HT-29 (cell line): ENCODE measurements around the gene RAD23A. TPM values are rescaled to one million over a fixed set of nuclear protein-coding genes. Genes with fewer than 3 reads are reported as not detected.

Experiments
- DNase-seq: peaks from one replicate; pipeline ENCODE4 v3.0.0-alpha.2; 2015; ENCODE audit warnings: low spot score
- total RNA-seq: library from RNA; depleted of rRNA; stranded (reverse); fragments of >200 nt; shearing (Covaris generic); gene quantifications from 2 replicates; pipeline ENCODE4 v1.2.3, GENCODE V29; 2014

Gene RAD23A
- total RNA-seq, 1 experiment from 2014 or later: 217 TPM

DNA sequence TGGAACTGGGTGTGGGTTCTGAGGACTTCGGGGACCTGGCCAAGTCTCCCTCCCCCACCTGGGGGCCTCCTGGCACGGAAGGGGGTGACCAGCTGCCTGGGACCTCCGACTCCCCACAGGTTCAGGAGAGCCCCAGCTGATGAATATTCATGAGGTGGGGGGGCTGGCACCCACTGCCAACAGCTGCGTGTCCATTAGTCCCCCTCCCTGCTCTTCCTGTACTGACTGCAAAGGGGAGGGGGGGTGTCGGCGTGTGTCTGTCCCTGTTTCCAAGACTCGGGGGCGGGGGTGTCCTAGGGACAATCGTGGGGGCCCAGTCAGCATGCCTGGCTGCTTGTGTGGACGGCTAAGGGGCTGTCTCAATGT lies 39.0 kb downstream of the RAD23A start:
- DNase-seq: no peak

DNA sequence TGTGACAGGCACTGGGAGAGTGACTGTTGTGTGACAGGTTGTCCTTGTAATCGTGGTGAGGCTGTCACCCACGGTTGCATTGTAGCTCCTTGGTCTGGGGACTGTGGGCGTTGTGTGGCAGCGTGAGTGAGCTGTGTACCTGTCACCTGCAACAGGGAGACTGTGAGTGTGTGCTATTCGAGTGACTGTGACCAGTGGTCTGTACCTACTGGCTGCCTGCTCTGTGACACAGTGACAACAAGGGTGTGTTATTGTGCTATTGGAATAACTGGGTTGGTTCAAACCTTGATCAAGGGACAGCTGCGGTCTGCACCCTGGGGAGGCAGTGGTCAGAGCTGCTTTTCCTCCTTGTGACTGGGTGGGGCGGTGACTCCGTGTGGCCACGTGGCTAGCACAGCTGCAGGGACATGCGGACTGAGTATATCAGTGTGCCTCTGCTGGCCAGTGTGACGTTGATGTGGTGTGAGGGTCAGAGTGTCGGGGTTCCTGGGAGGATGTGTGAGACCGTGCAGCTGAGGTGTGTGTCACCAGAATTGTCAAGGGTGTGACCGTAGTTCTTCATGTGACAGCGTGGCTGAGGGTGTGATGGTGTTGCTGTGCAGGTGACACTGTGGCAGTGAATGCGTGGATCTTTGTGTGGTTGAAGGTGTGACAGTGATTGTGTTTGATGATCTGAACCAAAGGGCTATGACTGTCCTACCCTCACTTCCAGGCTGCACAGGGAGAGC lies 39.6 kb downstream of the RAD23A start:
- peak; percentile 80 for DNase-seq

DNA sequence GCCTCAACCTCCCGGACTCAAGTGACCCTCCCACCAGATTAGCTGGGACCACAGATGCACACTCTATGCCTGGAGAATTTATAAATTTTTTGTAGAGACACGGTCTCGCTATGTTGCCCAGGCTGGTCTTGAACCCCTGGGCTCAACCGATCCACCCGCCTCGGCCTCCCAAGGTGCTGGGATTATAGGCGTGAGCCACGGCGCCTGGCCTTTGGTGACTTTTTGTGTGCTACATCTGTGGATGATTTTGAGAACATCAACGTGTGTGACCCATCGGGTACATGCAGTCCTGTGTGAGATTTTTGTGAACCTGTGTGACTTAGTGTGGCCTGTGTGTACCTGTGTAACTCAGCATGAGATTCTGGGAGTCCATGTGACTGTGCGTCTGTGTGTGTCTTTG lies 41.1 kb downstream of the RAD23A start:
- DNase-seq: no peak

DNA sequence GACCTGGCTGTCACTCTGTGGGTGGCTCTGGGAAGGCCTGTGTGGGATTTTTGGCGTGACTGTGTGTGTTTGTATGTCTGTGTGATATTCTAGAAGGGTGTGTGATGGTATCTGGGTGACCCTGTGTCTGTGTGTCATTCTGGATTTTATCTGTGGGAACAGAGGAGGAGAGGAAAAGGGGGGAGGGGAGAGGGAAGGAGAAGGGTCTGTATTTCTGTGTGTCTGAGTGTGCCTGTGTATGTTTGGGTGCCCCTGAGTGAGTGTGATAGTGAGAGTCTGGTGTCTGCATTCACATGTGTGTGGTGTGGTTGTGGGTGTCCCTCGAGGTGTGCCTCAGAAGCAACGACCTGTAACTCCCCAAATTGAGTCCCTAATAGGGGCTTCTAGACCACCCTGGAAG lies 41.5 kb downstream of the RAD23A start:
- no peak for DNase-seq

DNA sequence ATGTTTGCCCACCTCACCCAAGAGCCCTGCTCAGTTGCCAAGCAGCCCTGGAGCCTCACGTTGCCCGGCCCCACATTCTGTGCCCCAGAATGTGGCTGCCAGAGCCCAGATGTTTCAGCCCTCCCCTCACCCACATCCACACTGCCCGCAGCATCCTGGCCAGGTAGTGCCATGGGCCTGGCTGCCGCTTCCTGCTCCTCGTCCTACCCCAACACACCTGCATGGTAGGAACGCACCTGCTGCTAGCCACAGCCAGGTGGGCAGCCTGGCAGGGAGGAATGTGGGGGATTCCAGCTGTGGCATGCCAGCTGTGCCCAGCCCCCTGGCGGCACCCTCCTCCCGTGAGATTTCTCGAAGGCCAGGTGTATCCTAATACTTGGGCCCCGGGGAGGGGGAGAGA lies 42.1 kb downstream of the RAD23A start:
- no peak for DNase-seq

DNA sequence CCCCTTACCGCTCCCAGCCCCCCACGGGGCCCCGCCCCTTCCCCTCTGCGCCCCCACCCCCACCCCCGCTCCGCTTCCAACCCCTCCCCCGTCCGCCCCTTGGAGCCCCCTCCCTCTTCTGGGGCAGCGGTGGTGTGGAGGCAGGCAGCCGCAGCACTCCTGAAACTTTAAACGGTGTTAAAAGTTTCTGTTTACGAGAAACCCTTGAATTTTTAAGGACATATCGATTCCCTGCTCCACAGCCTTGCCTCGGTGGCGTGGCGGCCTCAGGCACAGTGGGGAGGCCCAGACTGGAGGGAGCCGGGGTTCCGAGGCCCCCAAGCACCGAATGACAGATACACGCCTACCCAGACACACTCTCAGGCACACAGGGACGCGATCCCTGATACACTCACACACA lies 44.8 kb downstream of the RAD23A start:
- DNase-seq: no peak

DNA sequence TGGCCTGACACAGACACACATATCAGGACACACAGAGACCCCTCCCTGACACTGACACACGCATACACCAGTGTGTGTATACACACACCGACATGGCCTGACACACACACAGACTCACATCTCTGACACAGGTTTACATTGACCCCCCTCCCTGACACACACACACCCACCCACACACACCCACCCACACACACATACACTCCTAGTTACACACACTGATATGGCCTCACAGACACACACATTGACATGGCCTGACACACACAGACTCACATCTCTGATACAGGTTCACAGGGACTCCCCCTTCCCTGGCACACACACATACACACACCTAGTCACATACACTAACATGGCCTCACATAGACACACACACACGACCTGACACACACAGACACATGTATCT lies 45.2 kb downstream of the RAD23A start:
- DNase-seq: no peak

DNA sequence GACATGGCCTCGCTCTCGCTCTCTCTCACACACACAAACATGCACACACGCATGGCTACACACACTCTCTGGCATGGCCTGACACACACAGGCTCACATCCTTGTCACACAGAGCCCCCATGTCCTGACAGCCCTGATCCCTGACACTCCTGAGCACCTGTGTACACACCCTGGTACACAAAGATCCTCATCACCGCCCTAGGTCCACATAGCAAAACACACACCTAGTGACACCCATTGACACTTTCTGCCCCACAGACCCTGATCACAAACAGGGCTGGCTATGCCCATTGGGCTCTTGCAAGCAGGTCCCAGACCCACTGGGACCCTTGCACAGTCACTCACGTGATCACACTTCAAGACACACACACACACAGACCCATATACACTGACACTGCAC lies 45.6 kb downstream of the RAD23A start:
- DNase-seq: no peak

DNA sequence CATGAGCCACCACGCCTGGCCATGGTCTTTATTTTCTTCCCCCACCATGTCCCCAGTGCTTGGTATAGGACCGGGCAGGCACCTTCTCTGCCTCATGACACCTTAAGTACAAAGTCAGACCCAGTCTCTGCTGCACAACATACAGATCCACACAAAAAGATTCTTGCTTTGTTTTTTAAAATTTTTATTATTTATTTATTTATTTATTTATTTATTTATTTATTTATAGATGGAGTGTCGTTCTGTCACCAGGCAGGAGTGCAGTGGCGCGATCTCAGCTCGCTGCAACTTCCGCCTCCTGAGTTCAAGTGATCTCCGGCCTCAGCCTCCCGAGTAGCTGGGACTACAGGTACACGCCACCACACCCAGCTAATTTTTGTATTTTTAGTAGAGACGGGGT lies 47.1 kb downstream of the RAD23A start:
- DNase-seq: no peak

DNA sequence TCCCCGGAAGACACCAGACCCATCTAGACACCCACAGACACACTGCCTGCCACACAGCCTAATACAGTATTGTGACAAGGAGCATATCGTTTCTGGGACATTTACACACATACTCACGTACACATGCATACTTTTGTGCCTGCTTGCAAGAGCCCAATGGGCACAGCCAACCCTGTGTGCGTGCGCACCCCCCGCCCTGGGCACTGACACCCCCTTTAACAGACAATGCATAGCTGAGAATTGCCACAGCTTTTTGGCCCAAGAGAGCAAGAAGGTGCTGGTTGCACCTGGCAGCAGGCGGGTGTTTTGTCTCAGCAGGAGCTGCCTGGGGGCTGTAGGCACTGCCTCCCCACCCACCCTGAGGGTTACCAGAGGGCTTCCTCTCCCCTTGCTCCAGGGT lies 47.9 kb downstream of the RAD23A start:
- DNase-seq: no peak

DNA sequence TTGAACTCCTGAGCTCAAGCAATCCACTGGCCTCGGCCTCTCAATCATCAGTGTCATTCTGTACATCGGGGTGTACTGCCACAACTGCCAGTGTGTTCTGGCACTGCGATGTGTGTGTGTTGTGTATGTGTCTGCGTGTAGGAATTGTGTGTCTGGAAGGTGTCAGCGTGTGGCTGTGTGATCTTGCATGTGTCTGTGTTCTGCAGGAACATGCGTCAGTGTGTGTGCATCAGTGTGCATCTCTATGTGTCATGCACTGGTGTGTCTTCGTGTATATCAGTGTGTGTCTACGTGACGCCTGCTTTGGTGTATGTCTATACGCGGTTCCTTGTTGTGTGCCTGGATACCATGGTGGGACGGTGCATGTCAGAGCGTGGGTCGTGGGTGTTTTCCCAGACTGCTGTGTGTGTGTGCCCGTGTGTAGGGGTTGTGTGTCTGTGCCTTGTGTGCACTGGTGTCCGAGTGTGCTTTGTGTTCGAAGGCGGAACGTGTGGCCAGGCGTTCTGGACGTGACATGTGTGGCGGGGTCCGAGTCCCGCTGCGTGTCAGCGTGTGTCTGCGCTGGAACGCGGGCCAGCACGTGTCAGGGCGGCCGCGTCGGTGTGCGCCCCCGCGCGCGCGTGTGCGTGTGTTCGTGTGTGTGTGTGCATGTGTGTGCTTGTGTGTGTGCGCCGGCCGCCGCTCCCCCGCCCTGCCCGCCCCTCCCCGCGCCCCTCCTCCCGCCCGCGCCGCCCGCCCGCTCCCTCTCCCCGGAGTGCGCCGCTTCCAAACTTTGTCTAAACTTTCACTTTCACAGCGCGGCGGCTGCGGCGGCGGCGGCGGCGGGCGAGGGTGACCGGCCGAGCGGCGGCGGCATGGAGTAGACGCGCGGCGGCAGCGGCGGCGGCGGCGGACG lies 49.3 kb downstream of the RAD23A start, which contains the start of gene NFIX:
TSS of gene NFIX (plus strand) at position 775 of the 895 bp plus-strand sequence. CDS start 363 bp downstream, outside the sequence.
- DNase-seq: peak; percentile 9

DNA sequence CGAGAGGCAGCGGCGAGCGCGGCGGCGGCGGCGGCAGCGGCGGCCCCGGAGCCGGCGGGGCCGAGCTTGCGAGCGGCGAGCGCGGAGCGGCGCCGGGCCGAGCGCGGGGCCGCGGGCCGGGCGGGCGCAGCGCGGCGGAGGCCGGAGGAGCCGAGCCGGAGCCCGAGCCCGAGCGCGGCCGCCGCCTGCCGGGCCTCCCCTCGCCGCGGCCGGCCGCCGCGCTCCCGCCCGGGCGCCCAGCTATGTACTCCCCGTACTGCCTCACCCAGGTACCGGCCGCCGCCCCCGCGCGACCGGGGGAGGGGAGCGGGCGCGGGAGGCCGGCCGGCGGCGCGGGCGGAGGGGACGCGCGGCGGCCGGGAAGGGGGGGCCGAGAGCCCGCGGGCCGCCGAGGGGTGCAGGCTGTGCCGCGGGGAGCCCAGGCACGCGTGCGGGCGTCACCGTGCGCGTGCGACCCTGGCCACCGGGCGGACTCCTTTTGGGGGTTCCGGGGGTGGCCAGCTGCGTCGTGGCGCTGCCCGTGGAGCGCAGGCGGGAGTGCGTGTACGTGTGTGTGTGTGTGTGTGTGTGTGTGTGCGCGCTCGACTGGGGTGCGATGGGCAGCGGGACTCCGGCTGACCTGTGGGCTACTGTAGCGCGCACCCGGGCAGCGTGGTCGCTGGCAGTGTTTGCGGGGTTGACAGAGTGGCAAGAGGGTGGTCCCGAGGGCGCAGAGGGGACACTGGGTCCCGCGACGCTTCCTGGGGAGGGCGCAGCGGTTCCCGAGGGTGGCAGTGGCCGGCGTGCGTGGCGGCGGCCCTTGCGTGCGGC lies 50.1 kb downstream of the RAD23A start:
- peak; percentile 19 for DNase-seq

DNA sequence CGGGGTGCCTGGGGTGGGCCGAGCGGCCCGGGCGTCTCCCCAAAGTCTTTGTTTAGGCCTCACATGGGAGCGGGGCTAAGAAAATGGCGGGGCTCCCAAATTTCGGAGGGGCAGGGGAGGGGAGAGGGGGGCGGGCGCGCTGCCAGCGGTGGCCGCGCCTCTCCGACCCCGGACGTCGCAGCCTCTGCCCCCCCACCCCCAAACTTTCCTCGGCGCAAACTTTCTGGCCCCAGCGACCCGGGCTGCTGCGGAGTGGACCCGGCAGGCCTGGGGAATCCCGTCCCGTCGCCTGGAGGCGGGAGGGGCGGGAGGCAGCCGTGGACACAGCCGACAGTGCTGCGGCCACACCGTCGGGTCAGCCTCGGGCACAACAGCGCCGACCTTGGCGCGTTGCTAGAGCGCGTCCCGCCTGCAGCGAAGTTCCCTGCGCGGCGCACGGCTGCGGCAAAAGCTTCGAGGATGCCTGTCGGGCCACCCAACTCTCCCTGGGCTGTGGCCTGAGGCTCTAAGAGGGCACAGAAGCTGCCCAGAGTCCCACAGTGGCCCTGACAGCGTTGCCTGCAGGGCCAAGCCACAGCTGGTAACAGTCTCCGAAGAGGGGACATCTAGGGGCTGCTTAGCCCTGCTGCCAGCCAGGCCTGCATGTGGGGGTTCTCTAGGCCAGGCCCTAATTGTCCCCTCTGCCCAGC lies 50.9 kb downstream of the RAD23A start:
- DNase-seq: peak; percentile 33

DNA sequence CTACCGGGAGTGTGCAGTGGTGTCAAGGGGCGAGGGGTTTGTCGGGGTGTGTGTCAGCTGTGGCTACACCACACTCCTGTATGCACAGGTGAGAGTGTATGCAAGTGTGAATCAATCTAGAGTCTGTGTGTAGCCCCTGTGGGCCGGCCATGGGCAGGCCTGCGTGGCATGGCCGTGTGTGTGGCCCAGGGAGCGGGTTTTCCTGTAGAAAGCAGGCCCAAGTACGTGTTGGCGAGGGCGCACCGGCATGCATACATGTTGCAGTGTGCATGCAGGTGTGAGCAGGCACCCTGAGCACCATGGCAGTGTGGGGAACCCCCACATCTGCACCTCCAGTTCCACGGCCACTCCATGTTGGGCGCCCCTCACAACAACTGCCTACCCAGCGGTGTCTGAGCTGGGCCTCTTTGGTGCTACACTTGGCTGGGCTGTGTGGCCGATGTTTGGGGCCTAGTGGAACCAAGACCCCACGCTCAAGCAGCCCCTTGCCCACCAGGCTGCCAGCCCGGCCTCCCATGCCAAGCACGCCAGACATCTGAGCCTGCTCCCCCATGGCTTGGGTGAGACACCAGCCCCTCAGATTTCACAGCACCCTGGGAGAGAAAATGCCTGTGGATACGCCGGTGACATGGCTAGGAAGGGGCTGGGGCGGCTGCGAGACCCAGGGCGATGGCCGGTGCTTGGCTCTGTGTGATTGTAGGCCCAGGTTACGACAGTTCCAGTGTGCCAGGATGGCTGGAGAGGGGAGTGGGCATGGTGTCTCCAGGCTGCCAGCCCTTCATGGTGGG lies 51.7 kb downstream of the RAD23A start:
- no peak for DNase-seq

DNA sequence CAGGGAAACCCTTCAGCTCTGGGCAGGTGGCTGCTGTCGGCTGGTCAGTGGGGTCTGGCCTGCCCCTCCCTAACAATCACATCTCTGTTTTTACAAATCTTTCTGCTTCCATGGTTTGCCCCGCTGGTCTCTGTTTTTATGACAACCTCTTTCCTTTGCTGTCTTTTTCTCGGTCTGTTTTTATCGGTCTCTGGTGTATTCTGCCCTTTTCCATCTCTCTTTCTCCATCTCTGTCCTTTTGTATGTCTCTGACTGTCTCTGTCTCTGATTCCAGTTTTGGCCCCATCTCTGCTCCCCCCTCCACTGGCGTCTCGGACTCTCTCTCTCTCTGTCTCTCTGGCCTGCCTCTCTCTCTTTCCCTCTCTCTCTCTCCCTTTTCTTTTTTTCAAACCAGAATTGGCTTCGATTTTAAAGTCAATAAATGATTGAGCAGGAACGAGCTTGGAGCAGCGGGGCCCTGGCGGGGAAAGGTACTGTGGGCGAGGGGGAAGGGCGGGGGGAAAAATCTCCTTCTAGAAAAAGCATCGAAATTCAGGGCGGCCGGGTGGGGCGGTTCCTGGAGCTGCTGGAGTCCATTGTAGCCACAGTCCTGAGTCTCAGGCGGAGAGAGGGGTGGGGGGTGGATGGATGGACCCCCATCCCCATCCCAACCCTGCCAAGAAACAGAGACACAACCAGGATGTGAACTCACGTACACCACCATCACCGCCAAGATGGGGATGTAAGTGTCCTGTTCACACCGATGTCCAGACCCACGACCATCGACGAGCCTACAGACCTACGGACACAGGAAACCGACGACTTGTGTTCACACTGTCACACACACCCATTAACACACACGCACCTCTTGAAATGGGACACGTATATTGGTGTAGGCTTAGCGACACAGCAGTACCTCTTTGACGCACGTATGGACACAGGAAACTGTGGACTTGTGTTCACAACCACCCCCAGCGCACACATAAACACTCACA lies 52.6 kb downstream of the RAD23A start:
- no peak for DNase-seq

DNA sequence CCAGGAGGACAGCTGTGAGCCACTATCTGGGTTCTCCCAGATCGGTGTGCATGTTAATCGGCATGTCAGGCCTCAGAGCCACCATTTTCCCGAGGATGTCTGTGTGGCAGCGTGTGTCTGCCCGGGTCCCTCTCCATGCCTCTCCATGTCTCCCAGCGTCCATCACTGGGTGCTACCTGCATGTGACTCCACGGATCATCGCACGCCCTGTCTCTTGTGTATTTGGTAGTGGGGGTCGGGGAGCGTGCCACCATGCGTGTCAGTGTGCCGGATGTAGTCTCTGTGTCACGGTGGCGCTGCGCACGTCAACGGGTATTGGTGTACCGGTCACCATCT lies 55.5 kb downstream of the RAD23A start:
- no peak for DNase-seq

DNA sequence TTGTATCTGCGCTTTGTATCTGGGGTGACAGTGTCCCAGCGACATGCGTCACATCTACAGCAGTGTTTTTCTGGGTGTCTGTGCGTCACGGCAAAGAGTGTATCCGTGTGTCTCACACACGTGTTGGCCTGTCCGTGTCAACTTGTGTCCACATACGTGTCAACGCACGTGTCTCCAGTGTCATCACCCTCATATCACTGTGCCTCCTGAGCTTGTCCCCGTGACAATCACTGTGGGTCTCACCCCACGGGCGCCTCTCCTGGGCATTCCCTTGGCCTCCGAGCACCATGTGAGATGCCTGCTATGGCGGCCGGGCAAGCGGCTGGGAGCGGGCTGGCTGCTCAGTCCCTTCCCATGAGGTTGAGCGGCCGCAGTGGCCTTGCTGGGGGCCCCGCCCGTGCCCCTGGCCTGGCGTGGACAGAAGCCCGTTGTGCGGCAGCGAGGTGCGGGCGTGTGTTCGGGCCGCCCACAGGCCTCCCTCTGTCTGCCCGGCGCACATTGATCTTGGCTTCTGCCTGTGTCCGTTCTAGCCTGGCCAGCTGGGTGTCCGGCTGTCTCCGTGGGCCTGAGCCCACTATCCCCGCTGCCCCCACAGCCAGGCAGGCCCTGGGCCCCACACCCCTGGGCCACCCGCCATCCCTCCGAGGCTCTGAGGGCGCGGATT lies 56.0 kb downstream of the RAD23A start:
- no peak for DNase-seq

DNA sequence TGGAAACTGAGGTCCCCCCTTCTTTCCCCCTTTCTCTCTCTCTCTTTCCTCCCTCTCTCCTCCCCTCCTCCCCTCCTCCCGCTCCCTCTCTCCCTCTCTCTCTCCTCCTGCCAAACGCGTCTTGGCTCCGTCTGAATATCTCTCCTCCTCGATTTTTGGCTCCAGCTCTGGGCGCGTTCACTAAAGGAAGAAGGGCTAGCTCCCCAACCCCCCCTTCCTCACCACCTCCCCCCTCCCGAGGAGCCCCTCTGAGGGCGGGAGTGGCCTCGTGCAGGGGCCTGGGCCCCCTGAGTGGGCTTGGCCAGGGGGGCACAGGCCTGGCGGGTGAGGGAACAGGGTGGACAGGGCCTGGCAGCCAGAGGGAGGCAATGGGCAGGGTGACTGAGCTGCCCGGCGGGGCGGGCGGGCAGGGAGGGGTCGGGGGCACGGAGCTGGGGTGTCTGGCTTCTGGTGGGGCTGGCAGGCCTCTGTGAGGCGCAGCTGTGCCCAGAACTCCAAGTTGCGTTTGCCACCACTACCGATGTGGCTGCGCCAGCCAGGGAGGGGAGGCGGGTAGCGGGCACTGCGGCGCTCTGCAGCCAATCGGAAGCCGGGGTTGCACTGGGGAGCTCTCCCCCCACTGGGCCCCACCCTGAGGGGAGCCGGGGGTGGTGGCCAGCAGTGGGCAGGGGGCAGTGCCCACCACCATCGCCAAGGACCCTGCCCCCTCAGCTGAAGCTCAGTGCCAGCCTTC lies 56.7 kb downstream of the RAD23A start:
- DNase-seq: no peak
